K562 (cell line): Measurements from ENCODE around the gene NUP62. TPM values are rescaled to one million over a fixed set of nuclear protein-coding genes. Genes with fewer than 3 reads are reported as not detected.
A peak's percentile ranks its signal among the peaks of the same experiment; 100 is the strongest.

Experiments used
- CHD1 ChIP-seq: fragments of 200-600 bp; sonication (generic); IDR thresholded peaks from one replicate; pipeline ENCODE4 v1.6.1; 2012; ENCODE audit warnings: mild to moderate bottlenecking, moderate library complexity, low read length, inconsistent platforms
- CTBP1 ChIP-seq: fragments of 450-650 bp; IDR thresholded peaks from 2 replicates; pipeline ENCODE4 v1.6.1; 2016; ENCODE audit warnings: borderline replicate concordance
- DLX4 ChIP-seq: fragments of 250-450 bp; sonication (Bioruptor Pico); IDR thresholded peaks from 2 replicates; pipeline ENCODE4 v1.6.1; 2021; ENCODE audit warnings: mild to moderate bottlenecking
- HDAC1 ChIP-seq, 2 experiments: fragments of 450-650 bp; IDR thresholded peaks; 2 replicates each; pipeline ENCODE4 v1.6.1; 2016 to 2017; ENCODE audit warnings: inconsistent platforms in 1 of 2, mild to moderate bottlenecking in 1 of 2, moderate library complexity in 1 of 2
- PKNOX1 ChIP-seq: fragments of 450-650 bp; IDR thresholded peaks from 2 replicates; pipeline ENCODE4 v1.6.1; 2016
- RREB1 ChIP-seq: fragments of 250-450 bp; sonication (Bioruptor Pico); IDR thresholded peaks from 2 replicates; pipeline ENCODE4 v1.4.0; 2020
- SMARCA5 ChIP-seq: fragments of 450-650 bp; IDR thresholded peaks from 2 replicates; pipeline ENCODE4 v1.6.1; 2016
- SMARCB1 ChIP-seq: IDR thresholded peaks from 2 replicates; pipeline ENCODE4 v1.6.1; 2011; ENCODE audit warnings: improper control_type of control experiment, low read depth; ENCODE audit not compliant: insufficient read length
- STAT5B ChIP-seq: fragments of 250-450 bp; sonication (Bioruptor Pico); IDR thresholded peaks from 2 replicates; pipeline ENCODE4 v1.8.0; 2021; ENCODE audit warnings: mild to moderate bottlenecking, inconsistent platforms
- TEAD4 ChIP-seq, 2 experiments: sonication (generic) in 1 of 2; formaldehyde crosslinking in 1 of 2; IDR thresholded peaks; 2 replicates each; pipeline versions ENCODE4 v1.6.1 to v1.8.0; 2012 to 2022; ENCODE audit warnings: borderline replicate concordance in 1 of 2, inconsistent platforms in 1 of 2, low read length in 1 of 2, mild to moderate bottlenecking in 1 of 2, missing genetic modification reagents in 1 of 2
- VEZF1 ChIP-seq: fragments of 200-800 bp; sonication (Bioruptor generic); IDR thresholded peaks from 2 replicates; pipeline ENCODE4 v1.6.1; 2017; ENCODE audit warnings: missing genetic modification characterization, missing compliant biosample characterization
- ZFP1 ChIP-seq: fragments of 450-650 bp; formaldehyde crosslinking; IDR thresholded peaks from 2 replicates; pipeline ENCODE4 v1.4.0; 2020; ENCODE audit warnings: mild to moderate bottlenecking, mixed read lengths
- ZKSCAN8 ChIP-seq: fragments of 200-800 bp; sonication (Bioruptor generic); IDR thresholded peaks from 2 replicates; pipeline ENCODE4 v1.6.1; 2016; ENCODE audit warnings: missing genetic modification characterization, missing compliant biosample characterization
- ZNF224 ChIP-seq: sonication (generic); formaldehyde crosslinking; IDR thresholded peaks from 2 replicates; pipeline ENCODE4 v1.8.0; 2022; ENCODE audit warnings: mild to moderate bottlenecking, missing genetic modification reagents
- ZNF436 ChIP-seq: fragments of 250-450, 450-650 bp; sonication (Bioruptor Pico); formaldehyde crosslinking; IDR thresholded peaks from 2 replicates; pipeline ENCODE4 v1.7.0; 2020; ENCODE audit warnings: mild to moderate bottlenecking
- polyA plus RNA-seq, 8 experiments: library from polyadenylated mRNA; depleted of rRNA in 4 of 8; stranded (reverse) in 5 of 8; unstranded in 3 of 8; fragments of >200 nt; fragmentation: Nextera tagmentation in 2 of 8; fragmentation: Illumina TruSeq in 1 of 8; extraction: Ambion mirVana in 2 of 8; extraction: Trizol in 1 of 8; gene quantifications; 2 replicates each; pipeline versions ENCODE4 v1.2.1 to v1.2.3, GENCODE V29; 2011 to 2014; ENCODE audit warnings: inconsistent platforms in 1 of 8, missing spikeins in 1 of 8
- total RNA-seq, 7 experiments: library from RNA; depleted of rRNA in 6 of 7; stranded (reverse); fragments of >200 nt in 6 of 7; fragmentation: Illumina TruSeq in 2 of 7; extraction: Trizol in 2 of 7; gene quantifications; 2 replicates each; pipeline versions ENCODE4 v1.2.1 to v1.2.3, GENCODE V29; 2011 to 2021; ENCODE audit warnings: low replicate concordance in 1 of 7

NUP62 gene
- total and polyA plus RNA-seq, 9 of the 15 experiments (the other 6 are each of a cell fraction or from before 2014, with no cell fraction given) = 16.9 to 109 (median 66.0) TPM

GRCh38 chr19:49869484-49870308, 59.6 kb downstream of the NUP62 start (continued):
- TF ChIP-seq VEZF1 (peak; percentile 55), SMARCA5 (no peak), PKNOX1 (peak; percentile 85), CHD1 (peak; percentile 52), HDAC1 (IDR thresholded peaks at IDR 0.05) (peak in 1 of 2 experiments; percentile 28; a peak in 2 of 4 replicates), TEAD4 (IDR thresholded peaks at IDR 0.05; ENCODE audit: low read length) (no peak; the same call in 1 of the 2 replicates), TEAD4 (CRISPR knock-in tag; IDR thresholded peaks at IDR 0.05; ENCODE audit: borderline replicate concordance) (no peak), CTBP1 (peak; percentile 23; the same call in 1 of the 2 replicates), ZKSCAN8 (CRISPR knock-in tag) (no peak), ZFP1 (CRISPR knock-in tag) (no peak), SMARCB1 (no peak), DLX4 (CRISPR knock-in tag) (no peak), ZNF224 (no peak), STAT5B (CRISPR knock-in tag) (no peak), RREB1 (CRISPR knock-in tag) (no peak; the same call in 1 of the 2 replicates), ZNF436 (CRISPR knock-in tag) (peak; percentile 81)
